Testis (tissue), 3 donors: ENCODE measurements around the gene OTOA. TPM values are rescaled to one million over a fixed set of nuclear protein-coding genes. Genes with fewer than 3 reads are reported as not detected.
"Not testable (repeated sequence)": the region's sequence is repeated elsewhere in the genome, so short reads cannot be mapped to it uniquely, and the experiment has no call there.

Source experiments
- DNase-seq: peaks from one replicate; pipeline ENCODE4 v3.0.0-alpha.2; 2019
- H3K27ac ChIP-seq, 2 donors: fragments of 200-600 bp; sonication (generic); one replicate each; pipeline ENCODE4 v1.5.1; 2019
- H3K27me3 ChIP-seq: fragments of 200-600 bp; sonication (generic); one replicate; pipeline ENCODE4 v1.5.1; 2019
- H3K36me3 ChIP-seq: fragments of 200-600 bp; sonication (generic); one replicate; pipeline ENCODE4 v1.5.1; 2017; ENCODE audit warnings: low read depth; ENCODE audit errors: missing control alignments
- H3K4me1 ChIP-seq: fragments of 200-600 bp; sonication (generic); one replicate; pipeline ENCODE4 v1.5.1; 2019
- H3K4me3 ChIP-seq, 2 donors: fragments of 200-600 bp; sonication (generic); one replicate each; pipeline ENCODE4 v1.5.1; 2017 to 2019
- H3K9me3 ChIP-seq: fragments of 200-600 bp; sonication (generic); one replicate; pipeline ENCODE4 v1.5.1; 2017
- WGBS, 2 donors: methylation state at CpG; one replicate each; pipeline ENCODE4 v1.1.5; 2018; 5-methylcytosine and 5-hydroxymethylcytosine counted together
- intact Hi-C: fragments of 100-400 bp; cut with DNase I; formaldehyde crosslinking; loops from one replicate; pipeline ENCODE4 v1.15.1; 2023; ENCODE audit warnings: low total_unique reads
- polyA plus RNA-seq: library from polyadenylated mRNA; stranded (reverse); fragments of 350-450 nt; fragmentation: Illumina TruSeq; extraction: RNeasy Lipid Tissue Mini Kit (QIAGEN cat#74804); gene quantifications from one replicate; pipeline ENCODE4 v1.2.3, GENCODE V29; 2014; ENCODE audit warnings: low read depth, low replicate concordance; ENCODE audit not compliant: insufficient read depth
- small RNA-seq, 2 donors: library from RNA; depleted of rRNA; stranded (forward); fragments of <200 nt; gene quantifications; one replicate each; pipeline ENCODE3, GENCODE V24; 2016
- total RNA-seq, 2 donors: library from RNA; depleted of rRNA; stranded (reverse); fragments of >200 nt; gene quantifications; one replicate each; pipeline ENCODE4 v1.2.3, GENCODE V29; 2016
- TF ChIP-seq, protein P1 (sequence below), 3 experiments: fragments of 450-650 bp in 2 of 3; fragments of 200-600 bp in 1 of 3; sonication (generic) in 1 of 3; IDR thresholded peaks; one replicate each; pipeline ENCODE4 v1.5.1; 2016 to 2019; ENCODE audit warnings: antibody characterized with exemption in 3 of 3, mild to moderate bottlenecking in 2 of 3, moderate library complexity in 1 of 3

Gene OTOA
- total and polyA plus RNA-seq, 3 donors from 2014 or later, result 6.5 to 19.7 (median 11.2) TPM

DNA sequence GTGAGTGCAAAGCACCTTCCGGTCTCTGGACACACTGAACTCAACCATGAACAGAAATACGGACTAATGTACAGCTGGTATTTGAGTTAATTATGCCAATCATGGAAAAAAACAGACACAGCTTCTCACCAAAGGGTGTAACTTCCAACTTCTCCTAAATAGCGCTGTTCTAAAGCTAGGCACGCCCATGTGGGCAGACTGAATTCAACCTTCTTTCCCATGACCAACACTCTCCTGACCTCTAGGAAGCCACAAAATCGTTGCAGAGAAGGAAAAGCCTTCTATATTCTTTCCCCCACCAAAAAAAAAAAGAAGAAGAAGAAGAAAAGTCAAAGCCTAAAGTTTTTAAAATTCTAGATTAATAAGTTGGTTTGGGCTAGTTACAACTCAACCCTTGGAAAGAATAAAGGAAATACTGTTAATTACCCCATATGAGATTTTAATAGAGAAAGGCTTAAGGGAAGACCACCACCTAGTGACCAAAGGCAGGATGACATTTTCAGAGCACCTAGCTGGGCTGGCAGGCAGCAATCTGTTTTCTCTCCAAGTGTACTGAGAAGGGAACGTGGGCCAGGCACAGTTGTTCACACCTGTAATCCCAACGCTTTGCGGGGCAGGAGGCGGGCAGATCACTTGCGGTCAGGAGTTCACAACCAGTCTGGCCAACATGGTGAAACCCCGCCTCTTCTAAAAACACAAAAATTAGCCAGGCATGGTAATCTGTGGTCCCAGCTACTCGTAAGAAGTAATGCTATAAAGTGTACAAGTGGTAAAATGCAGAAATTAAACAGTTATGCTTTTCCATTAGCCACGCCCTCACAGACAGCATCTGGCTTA, 138.0 kb downstream of the OTOA start:
- peak; percentile 35 for DNase-seq
- WGBS, 2 donors, result 68 to 71% methylated on average over 10 to 11 of the region's 13 CpGs

DNA sequence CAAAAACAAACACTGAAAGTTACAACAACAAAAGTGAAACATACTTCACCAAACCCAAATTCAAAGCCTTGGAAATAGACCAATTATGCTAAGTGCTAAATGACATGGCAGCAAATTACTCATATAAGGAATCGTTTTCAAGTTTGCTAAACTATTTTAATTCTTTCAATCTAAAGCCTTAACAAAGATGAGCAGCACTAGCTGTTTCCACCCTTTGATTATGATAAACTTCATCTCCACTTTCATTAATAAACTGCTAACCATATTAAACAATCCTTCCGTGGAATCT, 138.6 kb downstream of the OTOA start:
- 68 to 75% methylated on average over 2 of the region's 2 CpGs for WGBS, 2 donors
- intact Hi-C loops, H3K4me1 ChIP-seq, H3K36me3 ChIP-seq, H3K27me3 ChIP-seq, H3K9me3 ChIP-seq, H3K4me3 ChIP-seq, DNase-seq, H3K27ac ChIP-seq: not testable (repeated sequence)

More for the DNA sequence above, 138.0 kb downstream of the OTOA start:
- H3K27me3 ChIP-seq, H3K36me3 ChIP-seq, H3K4me3 ChIP-seq, H3K9me3 ChIP-seq, H3K4me1 ChIP-seq, H3K27ac ChIP-seq, intact Hi-C loops: not testable (repeated sequence)
- TF ChIP-seq, protein P1, sequence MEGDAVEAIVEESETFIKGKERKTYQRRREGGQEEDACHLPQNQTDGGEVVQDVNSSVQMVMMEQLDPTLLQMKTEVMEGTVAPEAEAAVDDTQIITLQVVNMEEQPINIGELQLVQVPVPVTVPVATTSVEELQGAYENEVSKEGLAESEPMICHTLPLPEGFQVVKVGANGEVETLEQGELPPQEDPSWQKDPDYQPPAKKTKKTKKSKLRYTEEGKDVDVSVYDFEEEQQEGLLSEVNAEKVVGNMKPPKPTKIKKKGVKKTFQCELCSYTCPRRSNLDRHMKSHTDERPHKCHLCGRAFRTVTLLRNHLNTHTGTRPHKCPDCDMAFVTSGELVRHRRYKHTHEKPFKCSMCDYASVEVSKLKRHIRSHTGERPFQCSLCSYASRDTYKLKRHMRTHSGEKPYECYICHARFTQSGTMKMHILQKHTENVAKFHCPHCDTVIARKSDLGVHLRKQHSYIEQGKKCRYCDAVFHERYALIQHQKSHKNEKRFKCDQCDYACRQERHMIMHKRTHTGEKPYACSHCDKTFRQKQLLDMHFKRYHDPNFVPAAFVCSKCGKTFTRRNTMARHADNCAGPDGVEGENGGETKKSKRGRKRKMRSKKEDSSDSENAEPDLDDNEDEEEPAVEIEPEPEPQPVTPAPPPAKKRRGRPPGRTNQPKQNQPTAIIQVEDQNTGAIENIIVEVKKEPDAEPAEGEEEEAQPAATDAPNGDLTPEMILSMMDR (IDR thresholded peaks at IDR 0.05), result peak in 2 of 3 experiments; percentile 33 to 37

Small RNAs within 50 kb of the gene (small RNA-seq; reads per million reads assigned to genes)
- gene RNU6-1005P (0 reads per million in 2 donors), gene RNU6-196P (0 reads per million in 2 donors)

Other genes starting within 250 kb of the OTOA start
- gene METTL9, start 64.4 kb upstream of the OTOA start, total RNA-seq, result 10 to 100 TPM; 70.5 to 77.5 TPM
- gene METTL9, start 64.4 kb upstream of the OTOA start, polyA plus RNA-seq, result 42.4 TPM
- under 1 TPM in 1 of 2 donors, not detected in 1; 0.81 TPM for gene IGSF6, start 11.4 kb upstream of the OTOA start, total RNA-seq
- gene IGSF6, start 11.4 kb upstream of the OTOA start, polyA plus RNA-seq, result 1.4 TPM
- 100 to 1,000 TPM; 160 to 179 TPM for gene NPIPB4, start 193.8 kb downstream of the OTOA start, total RNA-seq
- gene NPIPB4, start 193.8 kb downstream of the OTOA start, polyA plus RNA-seq, result 73.0 TPM